Tibial nerve (tissue), 4 donors: ENCODE results near the gene BACH2. TPM values are rescaled to one million over a fixed set of nuclear protein-coding genes. Genes with fewer than 3 reads are reported as not detected.

ENCODE experiments used
- DNase-seq, 2 donors: peaks; one replicate each; pipeline ENCODE4 v3.0.0-alpha.2; 2019; ENCODE audit warnings: low spot score in 2 of 2
- H3K27ac ChIP-seq, 4 donors: fragments of 200-600 bp; sonication (generic) in 3 of 4; one replicate each; pipeline ENCODE4 v1.5.1; 2017 to 2019; ENCODE audit warnings: mild to moderate bottlenecking in 1 of 4
- H3K27me3 ChIP-seq, 2 donors: fragments of 200-600 bp; sonication (generic) in 1 of 2; one replicate each; pipeline versions ENCODE4 v1.5.1 to v1.6.0; 2017 to 2019
- H3K36me3 ChIP-seq, 3 donors: fragments of 200-600 bp; sonication (generic); one replicate each; pipeline ENCODE4 v1.5.1; 2018 to 2019
- H3K4me1 ChIP-seq, 4 donors: fragments of 200-600 bp; sonication (generic) in 3 of 4; one replicate each; pipeline ENCODE4 v1.5.1; 2017 to 2019
- H3K4me3 ChIP-seq, 4 donors: fragments of 200-600 bp; sonication (generic) in 3 of 4; one replicate each; pipeline ENCODE4 v1.5.1; 2017 to 2019; ENCODE audit warnings: mild to moderate bottlenecking in 1 of 4, moderate library complexity in 1 of 4
- H3K9me3 ChIP-seq, 4 donors: fragments of 200-600 bp; sonication (generic) in 3 of 4; one replicate each; pipeline ENCODE4 v1.5.1; 2017 to 2019
- CTCF ChIP-seq, 5 experiments: fragments of 200-600 bp in 3 of 5; fragments of 450-650 bp in 2 of 5; sonication (generic) in 3 of 5; IDR thresholded peaks; one replicate each; pipeline ENCODE4 v1.5.1; 2016 to 2019; ENCODE audit warnings: antibody characterized with exemption in 5 of 5, mild to moderate bottlenecking in 3 of 5, moderate library complexity in 2 of 5
- EP300 ChIP-seq, 2 donors: sonication (generic); formaldehyde crosslinking; IDR thresholded peaks; one replicate each; pipeline ENCODE4 v1.6.1; 2017; ENCODE audit warnings: antibody characterized with exemption in 2 of 2, mild to moderate bottlenecking in 1 of 2
- POLR2A ChIP-seq, 2 donors: fragments of 450-650 bp; IDR thresholded peaks; one replicate each; pipeline ENCODE4 v1.6.1; 2017; ENCODE audit warnings: antibody characterized with exemption in 2 of 2, mild to moderate bottlenecking in 2 of 2, moderate library complexity in 2 of 2
- WGBS, 2 donors: methylation state at CpG; one replicate each; pipeline ENCODE4 v1.1.5; 2018; 5-methylcytosine and 5-hydroxymethylcytosine counted together
- total RNA-seq, 4 donors: library from RNA; depleted of rRNA; stranded (reverse); fragments of >200 nt; gene quantifications; one replicate each; pipeline ENCODE4 v1.1.0, GENCODE V29; 2016

BACH2 gene
- total RNA-seq, 4 donors from 2014 or later, result 4.4 to 11.1 (median 8.4) TPM

- DNase-seq, result no peak
- no peaks in the 10 kb centered on the region for H3K36me3 ChIP-seq
- H3K4me1 ChIP-seq, result peaks cover 0 to 28% (median 3%) of the 10 kb centered on the region in 4 donors
- TF ChIP-seq EP300 (IDR thresholded peaks at IDR 0.05) (no peak), POLR2A (IDR thresholded peaks at IDR 0.05) (no peak), CTCF (IDR thresholded peaks at IDR 0.05) (no peak)
- no peak overlapping the region for H3K27ac ChIP-seq
- no peak overlapping the region for H3K4me3 ChIP-seq
- H3K27me3 ChIP-seq, result no peaks in the 10 kb centered on the region
- whole genome bisulfite sequencing, 2 donors, result 96 to 97% methylated on average over 3 of the region's 3 CpGs
- no peaks in the 10 kb centered on the region for H3K9me3 ChIP-seq
Observed at GRCh38 chr6:89993411-89993810, 303.2 kb downstream of the BACH2 start.

- WGBS, 2 donors, result 93 to 94% methylated on average over 2 of the region's 2 CpGs
- Histone ChIP-seq H3K36me3 (no peaks in the 10 kb centered on the region), H3K27ac (no peak overlapping the region), H3K4me1 (peaks cover 0 to 22% (median 0%) of the 10 kb centered on the region in 4 donors), H3K9me3 (no peaks in the 10 kb centered on the region), H3K4me3 (no peak overlapping the region), H3K27me3 (no peaks in the 10 kb centered on the region)
- TF ChIP-seq POLR2A (IDR thresholded peaks at IDR 0.05) (no peak), CTCF (IDR thresholded peaks at IDR 0.05) (no peak), EP300 (IDR thresholded peaks at IDR 0.05) (no peak)
- no peak for DNase-seq
Observed at GRCh38 chr6:89992818-89993217, 303.8 kb downstream of the BACH2 start.

GRCh38 chr6:89989742-89990141, 306.9 kb downstream of the BACH2 start:
- H3K9me3 ChIP-seq, result no peaks in the 10 kb centered on the region
- no peaks in the 10 kb centered on the region for H3K27me3 ChIP-seq
- WGBS, 2 donors, result 27 to 33% methylated on average over 4 of the region's 4 CpGs
- no peaks in the 10 kb centered on the region for H3K36me3 ChIP-seq
- peaks cover 0 to 39% (median 3%) of the 10 kb centered on the region in 4 donors for H3K4me1 ChIP-seq
- DNase-seq, result no peak
- TF ChIP-seq EP300 (IDR thresholded peaks at IDR 0.05) (no peak), CTCF (IDR thresholded peaks at IDR 0.05) (no peak), POLR2A (IDR thresholded peaks at IDR 0.05) (no peak)
- no peak overlapping the region for H3K4me3 ChIP-seq
- no peak overlapping the region for H3K27ac ChIP-seq

- Histone ChIP-seq H3K4me3 (no peak overlapping the region), H3K27ac (no peak overlapping the region), H3K27me3 (no peaks in the 10 kb centered on the region), H3K9me3 (no peaks in the 10 kb centered on the region), H3K4me1 (peaks cover 0 to 39% (median 3%) of the 10 kb centered on the region in 4 donors), H3K36me3 (no peaks in the 10 kb centered on the region)
- 72 to 73% methylated on average over 2 of the region's 2 CpGs for WGBS, 2 donors
- no peak for TF ChIP-seq EP300 (IDR thresholded peaks at IDR 0.05)
- TF ChIP-seq CTCF (IDR thresholded peaks at IDR 0.05), result no peak
- no peak for TF ChIP-seq POLR2A (IDR thresholded peaks at IDR 0.05)
- no peak for DNase-seq
Observed at GRCh38 chr6:89987830-89988229, 308.8 kb downstream of the BACH2 start.

- Histone ChIP-seq H3K4me3 (no peak overlapping the region), H3K4me1 (peaks cover 0 to 39% (median 3%) of the 10 kb centered on the region in 4 donors), H3K36me3 (no peaks in the 10 kb centered on the region), H3K27me3 (no peaks in the 10 kb centered on the region), H3K27ac (peak overlapping the region in 2 of 4 donors; percentile 73 to 75), H3K9me3 (no peaks in the 10 kb centered on the region)
- DNase-seq, result no peak
- WGBS, 2 donors, result 87 to 91% methylated on average over 3 of the region's 3 CpGs
- no peak for TF ChIP-seq CTCF (IDR thresholded peaks at IDR 0.05)
- no peak for TF ChIP-seq EP300 (IDR thresholded peaks at IDR 0.05)
- no peak for TF ChIP-seq POLR2A (IDR thresholded peaks at IDR 0.05)
Observed at GRCh38 chr6:89987140-89987539, 309.5 kb downstream of the BACH2 start.
